ENCODE data around the gene IL3. TPM values are rescaled to one million over a fixed set of nuclear protein-coding genes. Genes with fewer than 3 reads are reported as not detected.

Gene IL3
- total RNA-seq, 1 donor from 2014 or later, result not detected

DNA sequence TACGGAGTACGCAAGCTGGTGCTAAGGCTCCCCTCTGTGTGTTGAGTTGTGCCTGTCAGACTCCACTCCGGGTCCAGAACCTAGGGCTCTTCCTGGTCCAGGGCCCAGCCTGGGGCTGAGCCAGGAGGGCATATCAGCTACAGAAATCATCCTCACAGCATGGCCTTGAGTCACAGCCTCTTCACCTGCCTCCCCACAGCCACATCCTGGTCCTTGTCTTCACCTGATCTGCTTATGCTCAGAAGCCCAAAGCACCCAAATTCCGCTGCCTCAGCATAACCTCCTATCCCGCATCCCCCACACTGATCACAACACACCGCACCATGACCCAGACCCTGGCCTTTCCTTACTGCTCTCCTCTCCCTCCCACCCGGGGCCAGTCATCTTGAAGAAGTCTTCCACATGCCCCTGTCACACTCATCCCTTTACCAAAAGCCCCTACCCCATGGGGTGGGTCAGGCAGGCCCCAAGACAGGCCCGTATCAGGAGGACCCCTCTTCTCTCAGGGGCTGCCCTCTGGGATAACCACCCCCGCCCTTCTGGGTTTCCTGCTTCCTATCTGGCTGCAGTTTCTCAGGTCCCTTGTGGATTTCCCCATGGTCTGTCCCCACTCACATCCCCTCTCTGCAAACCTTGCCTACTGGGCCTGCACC, 1.3 kb upstream of the IL3 start:
- DNase-seq (ENCODE audit: low spot score), result no peak
- Mint-ChIP-seq H3K9me3 (ENCODE audit: unreplicated experiment) (no peaks in the 10 kb centered on the region), H3K36me3 (ENCODE audit: low read depth, unreplicated experiment) (no peaks in the 10 kb centered on the region), H3K4me1 (ENCODE audit: unreplicated experiment) (no peaks in the 10 kb centered on the region), H3K27me3 (ENCODE audit: unreplicated experiment) (peaks cover 10% of the 10 kb centered on the region), H3K4me3 (ENCODE audit: unreplicated experiment) (no peak overlapping the region), H3K27ac (ENCODE audit: unreplicated experiment) (no peak overlapping the region)
- TF ChIP-seq, protein P1, sequence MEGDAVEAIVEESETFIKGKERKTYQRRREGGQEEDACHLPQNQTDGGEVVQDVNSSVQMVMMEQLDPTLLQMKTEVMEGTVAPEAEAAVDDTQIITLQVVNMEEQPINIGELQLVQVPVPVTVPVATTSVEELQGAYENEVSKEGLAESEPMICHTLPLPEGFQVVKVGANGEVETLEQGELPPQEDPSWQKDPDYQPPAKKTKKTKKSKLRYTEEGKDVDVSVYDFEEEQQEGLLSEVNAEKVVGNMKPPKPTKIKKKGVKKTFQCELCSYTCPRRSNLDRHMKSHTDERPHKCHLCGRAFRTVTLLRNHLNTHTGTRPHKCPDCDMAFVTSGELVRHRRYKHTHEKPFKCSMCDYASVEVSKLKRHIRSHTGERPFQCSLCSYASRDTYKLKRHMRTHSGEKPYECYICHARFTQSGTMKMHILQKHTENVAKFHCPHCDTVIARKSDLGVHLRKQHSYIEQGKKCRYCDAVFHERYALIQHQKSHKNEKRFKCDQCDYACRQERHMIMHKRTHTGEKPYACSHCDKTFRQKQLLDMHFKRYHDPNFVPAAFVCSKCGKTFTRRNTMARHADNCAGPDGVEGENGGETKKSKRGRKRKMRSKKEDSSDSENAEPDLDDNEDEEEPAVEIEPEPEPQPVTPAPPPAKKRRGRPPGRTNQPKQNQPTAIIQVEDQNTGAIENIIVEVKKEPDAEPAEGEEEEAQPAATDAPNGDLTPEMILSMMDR (IDR thresholded peaks at IDR 0.05; ENCODE audit: unreplicated experiment), result no peak

DNA sequence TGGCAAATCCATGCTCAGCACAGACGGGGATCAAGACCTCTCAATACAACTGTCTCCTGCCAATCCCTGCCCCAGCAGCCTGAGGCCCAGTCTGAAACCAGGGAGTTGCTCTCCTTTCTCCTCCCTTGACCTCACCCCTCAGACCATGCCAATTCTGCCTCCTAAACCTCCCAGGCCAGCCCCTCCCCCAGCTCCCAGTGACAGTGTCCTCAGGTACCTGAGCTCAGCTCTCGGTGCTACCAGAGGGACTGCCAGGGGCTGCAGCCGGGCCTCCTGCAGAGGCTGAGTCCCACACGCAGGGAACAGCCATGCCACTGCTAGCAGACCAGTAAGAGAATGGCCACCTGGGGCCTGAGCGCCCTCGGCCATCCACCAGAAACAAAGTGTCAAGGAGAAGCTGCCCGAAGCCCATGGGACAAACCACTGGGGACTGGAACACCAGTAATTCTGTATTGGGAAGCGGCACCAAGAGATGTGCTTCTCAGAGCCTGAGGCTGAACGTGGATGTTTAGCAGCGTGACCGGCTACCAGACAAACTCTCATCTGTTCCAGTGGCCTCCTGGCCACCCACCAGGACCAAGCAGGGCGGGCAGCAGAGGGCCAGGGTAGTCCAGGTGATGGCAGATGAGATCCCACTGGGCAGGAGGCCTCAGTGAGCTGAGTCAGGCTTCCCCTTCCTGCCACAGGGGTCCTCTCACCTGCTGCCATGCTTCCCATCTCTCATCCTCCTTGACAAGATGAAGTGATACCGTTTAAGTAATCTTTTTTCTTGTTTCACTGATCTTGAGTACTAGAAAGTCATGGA, 557 bp upstream of the IL3 start:
- TF ChIP-seq, protein P1 (IDR thresholded peaks at IDR 0.05; ENCODE audit: unreplicated experiment), result no peak
- H3K27ac Mint-ChIP-seq (ENCODE audit: unreplicated experiment), result no peak overlapping the region
- no peaks in the 10 kb centered on the region for H3K9me3 Mint-ChIP-seq (ENCODE audit: unreplicated experiment)
- no peak overlapping the region for H3K4me3 Mint-ChIP-seq (ENCODE audit: unreplicated experiment)
- H3K4me1 Mint-ChIP-seq (ENCODE audit: unreplicated experiment), result no peaks in the 10 kb centered on the region
- H3K27me3 Mint-ChIP-seq (ENCODE audit: unreplicated experiment), result peaks cover 8% of the 10 kb centered on the region
- no peak for DNase-seq (ENCODE audit: low spot score)
- no peaks in the 10 kb centered on the region for H3K36me3 Mint-ChIP-seq (ENCODE audit: low read depth, unreplicated experiment)

DNA sequence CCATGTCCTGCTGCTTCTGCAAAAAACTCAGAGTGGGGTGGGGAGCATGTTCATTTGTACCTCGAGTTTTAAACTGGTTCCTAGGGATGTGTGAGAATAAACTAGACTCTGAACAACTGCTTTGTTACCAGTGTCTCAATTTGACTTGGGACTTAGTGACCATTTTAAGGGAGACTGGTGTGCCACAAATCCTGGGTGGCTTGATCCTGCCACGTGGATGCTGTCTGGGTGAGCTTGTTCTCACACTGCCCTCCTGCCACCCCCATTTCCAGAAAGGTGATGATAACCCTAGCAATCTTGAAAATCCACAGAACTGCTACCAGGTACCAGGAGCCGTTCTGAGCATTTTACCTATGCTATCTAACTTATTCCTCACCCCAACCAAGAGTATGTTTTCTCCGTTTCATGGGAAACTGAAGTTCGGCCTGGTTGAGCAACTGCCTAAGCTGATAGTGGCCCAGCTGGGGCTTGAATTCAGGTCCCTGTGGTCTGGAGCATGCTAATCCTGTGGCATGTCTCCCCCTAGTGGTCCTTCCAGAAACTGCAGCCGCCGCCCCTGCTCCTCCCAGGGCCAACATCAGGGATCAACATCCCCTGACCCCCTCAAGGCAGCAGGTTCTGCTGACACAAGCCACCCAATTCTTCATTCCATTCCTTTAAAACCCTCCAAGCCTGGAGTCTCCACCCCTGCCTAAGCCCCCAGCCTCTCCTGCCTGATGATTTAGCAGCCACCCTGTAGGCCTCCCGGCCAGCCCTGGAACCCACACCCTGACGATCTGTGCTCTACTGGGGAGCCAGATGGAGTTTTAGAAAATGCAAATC, 2.8 kb downstream of the IL3 start:
- Mint-ChIP-seq H3K4me3 (ENCODE audit: unreplicated experiment) (no peak overlapping the region), H3K36me3 (ENCODE audit: low read depth, unreplicated experiment) (no peaks in the 10 kb centered on the region), H3K4me1 (ENCODE audit: unreplicated experiment) (no peaks in the 10 kb centered on the region), H3K27me3 (ENCODE audit: unreplicated experiment) (peaks cover 13% of the 10 kb centered on the region), H3K27ac (ENCODE audit: unreplicated experiment) (no peak overlapping the region), H3K9me3 (ENCODE audit: unreplicated experiment) (no peaks in the 10 kb centered on the region)
- DNase-seq (ENCODE audit: low spot score), result peak; percentile 86
- TF ChIP-seq, protein P1 (IDR thresholded peaks at IDR 0.05; ENCODE audit: unreplicated experiment), result peak; percentile 91

DNA sequence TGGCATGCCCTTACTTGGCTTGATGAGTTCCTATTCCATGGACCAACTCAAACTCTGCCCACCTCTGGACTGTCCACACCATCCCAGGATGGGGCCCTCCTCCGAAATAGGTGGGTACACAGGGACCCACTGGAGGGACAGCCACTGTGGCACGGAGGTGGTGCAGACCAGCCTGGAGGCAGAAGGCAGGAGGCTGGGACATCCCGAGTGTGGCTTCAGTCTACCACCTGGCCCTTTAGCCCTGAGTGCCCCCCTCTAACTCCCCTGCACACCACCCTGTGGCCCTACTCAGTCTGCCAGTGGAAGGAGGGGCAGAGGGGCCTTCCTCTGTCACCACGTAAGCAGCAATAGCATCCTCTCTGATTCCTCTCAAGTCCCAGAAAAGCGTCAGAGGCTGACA, 3.7 kb downstream of the IL3 start:
- no peaks in the 10 kb centered on the region for H3K4me1 Mint-ChIP-seq (ENCODE audit: unreplicated experiment)
- H3K36me3 Mint-ChIP-seq (ENCODE audit: low read depth, unreplicated experiment), result no peaks in the 10 kb centered on the region

More for the DNA sequence above, 3.7 kb downstream of the IL3 start:
- DNase-seq (ENCODE audit: low spot score), result no peak
- Mint-ChIP-seq H3K4me3 (ENCODE audit: unreplicated experiment) (no peak overlapping the region), H3K27ac (ENCODE audit: unreplicated experiment) (no peak overlapping the region), H3K27me3 (ENCODE audit: unreplicated experiment) (peaks cover 14% of the 10 kb centered on the region), H3K9me3 (ENCODE audit: unreplicated experiment) (no peaks in the 10 kb centered on the region)
- TF ChIP-seq, protein P1 (IDR thresholded peaks at IDR 0.05; ENCODE audit: unreplicated experiment), result no peak
